HepG2 (cell line): ENCODE results near the gene GOLGA3. TPM values are rescaled to one million over a fixed set of nuclear protein-coding genes. Genes with fewer than 3 reads are reported as not detected.

ENCODE experiments used
- ATAC-seq: fragments of 200-7000 bp; cut with Tn5 transposase; 3 replicates; pipeline ENCODE4 v1.9.1; 2020; ENCODE audit warnings: mild to moderate bottlenecking, moderate library complexity
- Bru-seq: library from RNA; stranded (reverse); fragments of 400-500 nt; gene quantifications from one replicate; lab custom pipeline; 2021; lab: Mats Ljungman, UMichigan
- BruChase-seq, 2 experiments: library from RNA; stranded (reverse); fragments of 400-500 nt; gene quantifications; one replicate each; lab custom pipeline; 2021; lab: Mats Ljungman, UMichigan
- BruUV-seq: library from RNA; stranded (reverse); fragments of 400-500 nt; replicated peaks from 2 replicates; lab custom pipeline; 2021; lab: Mats Ljungman, UMichigan
- CTCF ChIA-PET: fragments of 300-600 bp; formaldehyde crosslinking; extraction: SDS; loops from one replicate; lab custom pipeline; 2021; ENCODE audit warnings: low total read pairs, inconsistent platforms, low intra/inter-chr PET ratio; lab: Yijun Ruan, JAX
- POLR2A ChIA-PET: fragments of 350-600 bp; sonication (Branson Sonifier 250); formaldehyde crosslinking; loops from one replicate; lab custom pipeline; 2020; ENCODE audit warnings: antibody characterized with exemption, inconsistent platforms; lab: Yijun Ruan, JAX
- DNase-seq: peaks from one replicate; pipeline ENCODE4 v3.0.0-alpha.2; 2015; ENCODE audit warnings: low spot score
- FAIRE-seq: peaks from 3 replicates; lab custom pipeline; 2011; peaks lifted over from hg19 to GRCh38; lab: Jason Lieb, UNC
- H2AFZ ChIP-seq: one replicate; pipeline ENCODE4 v1.6.1; 2011; ENCODE audit warnings: low read length, inconsistent platforms
- H3K27ac ChIP-seq: fragments of 300-600 bp; 3 replicates; pipeline ENCODE4 v1.8.0; 2011; ENCODE audit warnings: mixed run types, mild to moderate bottlenecking, mixed read lengths, low read length, inconsistent platforms; ENCODE audit not compliant: insufficient read depth; ENCODE audit errors: extremely low read length
- H3K27me3 ChIP-seq, 2 experiments: fragments of 200-600 bp in 1 of 2; 2 replicates in 1 of 2; 3 replicates in 1 of 2; pipeline versions ENCODE4 v1.6.0 to v1.8.0; 2011; ENCODE audit warnings: low read length in 2 of 2, mild to moderate bottlenecking in 2 of 2, moderate library complexity in 2 of 2, inconsistent platforms in 1 of 2; ENCODE audit not compliant: insufficient read depth in 2 of 2, control insufficient read depth in 1 of 2
- H3K36me3 ChIP-seq, 2 experiments: fragments of 200-600 bp in 1 of 2; replicated peaks in 1 of 2; 2 replicates in 1 of 2; 3 replicates in 1 of 2; pipeline versions ENCODE4 v1.5.1 to v1.8.0; 2011; ENCODE audit warnings: low read length in 2 of 2, inconsistent platforms in 1 of 2; ENCODE audit not compliant: insufficient read depth in 2 of 2, control insufficient read depth in 1 of 2
- H3K4me1 ChIP-seq: 2 replicates; pipeline ENCODE4 v1.5.1; 2012; ENCODE audit warnings: low read length, inconsistent platforms; ENCODE audit not compliant: insufficient read depth
- H3K4me2 ChIP-seq: 2 replicates; pipeline ENCODE4 v1.6.0; 2011; ENCODE audit warnings: low read depth, low read length, inconsistent platforms
- H3K4me3 ChIP-seq, 3 experiments: fragments of 200-600 bp in 1 of 3; sonication (generic), shearing (Covaris generic) in 1 of 3; replicated peaks in 1 of 3; 2 replicates each; pipeline ENCODE4 v1.5.1; 2011 to 2016; ENCODE audit warnings: low read length in 3 of 3, inconsistent platforms in 2 of 3, low read depth in 2 of 3, mild to moderate bottlenecking in 2 of 3, control low read depth in 1 of 3, mixed read lengths in 1 of 3; ENCODE audit not compliant: insufficient read depth in 1 of 3
- H3K79me2 ChIP-seq: one replicate; pipeline ENCODE4 v1.6.1; 2011; ENCODE audit warnings: low read length, inconsistent platforms; ENCODE audit not compliant: insufficient read depth
- H3K9ac ChIP-seq: 2 replicates; pipeline ENCODE4 v1.6.0; 2011; ENCODE audit warnings: mild to moderate bottlenecking, low read depth, low read length, inconsistent platforms; ENCODE audit not compliant: insufficient read depth
- H3K9me3 ChIP-seq: 2 replicates; pipeline ENCODE4 v1.5.1; 2012; ENCODE audit warnings: mild to moderate bottlenecking, low read length
- H4K20me1 ChIP-seq: 2 replicates; pipeline ENCODE4 v1.6.0; 2011; ENCODE audit warnings: inconsistent platforms, mild to moderate bottlenecking, low read length, moderate library complexity; ENCODE audit not compliant: insufficient read depth
- HOXA7 ChIP-seq: sonication (generic); formaldehyde crosslinking; IDR thresholded peaks from 2 replicates; pipeline ENCODE4 v1.8.1; 2022; ENCODE audit warnings: mild to moderate bottlenecking, missing genetic modification reagents, moderate library complexity
- PCBP2 ChIP-seq: fragments of 200-400 bp; formaldehyde crosslinking; optimal IDR thresholded peaks from 2 replicates; pipeline ENCODE3; 2018; ENCODE audit warnings: low read length, low read depth; ENCODE audit not compliant: poor library complexity, severe bottlenecking
- RFX1 ChIP-seq: fragments of 450-650 bp; IDR thresholded peaks from 2 replicates; pipeline ENCODE4 v1.6.1; 2017
- SMAD3 ChIP-seq: sonication (generic); formaldehyde crosslinking; IDR thresholded peaks from 2 replicates; pipeline ENCODE4 v1.4.0; 2020; ENCODE audit warnings: missing genetic modification reagents
- ZFP1 ChIP-seq: IDR thresholded peaks from 2 replicates; pipeline ENCODE4 v1.6.1; 2016
- ZNF124 ChIP-seq: sonication (generic); formaldehyde crosslinking; IDR thresholded peaks from 2 replicates; pipeline ENCODE4 v1.4.0; 2020; ENCODE audit warnings: missing genetic modification reagents
- ZNF230 ChIP-seq: sonication (generic); formaldehyde crosslinking; IDR thresholded peaks from 2 replicates; pipeline ENCODE4 v1.4.0; 2020; ENCODE audit warnings: mild to moderate bottlenecking, missing genetic modification reagents
- ZNF264 ChIP-seq: sonication (generic); formaldehyde crosslinking; IDR thresholded peaks from 2 replicates; pipeline ENCODE4 v1.4.0; 2020; ENCODE audit warnings: missing genetic modification reagents
- ZNF615 ChIP-seq: sonication (generic); formaldehyde crosslinking; IDR thresholded peaks from 2 replicates; pipeline ENCODE4 v1.5.0; 2020; ENCODE audit warnings: mild to moderate bottlenecking, missing genetic modification reagents, borderline replicate concordance
- WGBS: methylation state at CpG from one replicate; pipeline ENCODE4 v1.1.6; 2017; ENCODE audit warnings: low lambda C conversion rate; 5-methylcytosine and 5-hydroxymethylcytosine counted together
- in situ Hi-C: cut with HindIII; loops from 2 replicates; pipeline ENCODE4 v1.10.0; 2017; ENCODE audit warnings: low pct_unique_long_range_greater_than_20kb; ENCODE audit not compliant: extremely low pct_ligation_motif_present
- intact Hi-C: fragments of 100-400 bp; cut with micrococcal nuclease; formaldehyde crosslinking; loops from one replicate; pipeline ENCODE4 v1.10.0; 2022; ENCODE audit not compliant: unreplicated experiment
- long read RNA-seq, 2 experiments: library from RNA in 1 of 2; library from polyadenylated mRNA in 1 of 2; stranded (forward) in 1 of 2; unstranded in 1 of 2; transcript quantifications; one replicate each; pipeline ENCODE4 v2.0.0, GENCODE V29; 2019 to 2022
- polyA minus RNA-seq, 3 experiments: library from RNA; depleted of rRNA, polyadenylated mRNA; stranded (reverse); fragments of >200 nt; gene quantifications; 2 replicates each; pipeline ENCODE4 v1.2.3, GENCODE V29; 2011; ENCODE audit warnings: low replicate concordance in 1 of 3
- polyA plus RNA-seq, 8 experiments: library from polyadenylated mRNA; depleted of rRNA in 3 of 8; stranded (reverse) in 7 of 8; unstranded in 1 of 8; fragments of >200 nt; fragmentation: Illumina TruSeq in 4 of 8; extraction: Trizol in 4 of 8; gene quantifications; 2 replicates each; pipeline versions ENCODE4 v1.2.1 to v1.2.3, GENCODE V29; 2011 to 2016; ENCODE audit warnings: low read depth in 4 of 8, missing spikeins in 1 of 8, mixed read lengths in 1 of 8; ENCODE audit not compliant: insufficient read depth in 1 of 8
- total RNA-seq, 5 experiments: library from RNA; depleted of rRNA; stranded (reverse); fragments of >200 nt; fragmentation: Illumina TruSeq; extraction: Trizol; gene quantifications; 2 replicates each; pipeline ENCODE4 v1.2.3, GENCODE V29; 2016; ENCODE audit warnings: low read depth in 1 of 5
- TF ChIP-seq, protein P1 (sequence below): sonication (generic); formaldehyde crosslinking; IDR thresholded peaks from 2 replicates; pipeline ENCODE4 v1.8.1; 2023; ENCODE audit warnings: mild to moderate bottlenecking, inconsistent platforms, moderate library complexity, missing genetic modification reagents, borderline replicate concordance
- TF ChIP-seq, protein P2 (sequence below): IDR thresholded peaks from 2 replicates; pipeline ENCODE4 v1.6.1; 2016

Gene GOLGA3, protein sequence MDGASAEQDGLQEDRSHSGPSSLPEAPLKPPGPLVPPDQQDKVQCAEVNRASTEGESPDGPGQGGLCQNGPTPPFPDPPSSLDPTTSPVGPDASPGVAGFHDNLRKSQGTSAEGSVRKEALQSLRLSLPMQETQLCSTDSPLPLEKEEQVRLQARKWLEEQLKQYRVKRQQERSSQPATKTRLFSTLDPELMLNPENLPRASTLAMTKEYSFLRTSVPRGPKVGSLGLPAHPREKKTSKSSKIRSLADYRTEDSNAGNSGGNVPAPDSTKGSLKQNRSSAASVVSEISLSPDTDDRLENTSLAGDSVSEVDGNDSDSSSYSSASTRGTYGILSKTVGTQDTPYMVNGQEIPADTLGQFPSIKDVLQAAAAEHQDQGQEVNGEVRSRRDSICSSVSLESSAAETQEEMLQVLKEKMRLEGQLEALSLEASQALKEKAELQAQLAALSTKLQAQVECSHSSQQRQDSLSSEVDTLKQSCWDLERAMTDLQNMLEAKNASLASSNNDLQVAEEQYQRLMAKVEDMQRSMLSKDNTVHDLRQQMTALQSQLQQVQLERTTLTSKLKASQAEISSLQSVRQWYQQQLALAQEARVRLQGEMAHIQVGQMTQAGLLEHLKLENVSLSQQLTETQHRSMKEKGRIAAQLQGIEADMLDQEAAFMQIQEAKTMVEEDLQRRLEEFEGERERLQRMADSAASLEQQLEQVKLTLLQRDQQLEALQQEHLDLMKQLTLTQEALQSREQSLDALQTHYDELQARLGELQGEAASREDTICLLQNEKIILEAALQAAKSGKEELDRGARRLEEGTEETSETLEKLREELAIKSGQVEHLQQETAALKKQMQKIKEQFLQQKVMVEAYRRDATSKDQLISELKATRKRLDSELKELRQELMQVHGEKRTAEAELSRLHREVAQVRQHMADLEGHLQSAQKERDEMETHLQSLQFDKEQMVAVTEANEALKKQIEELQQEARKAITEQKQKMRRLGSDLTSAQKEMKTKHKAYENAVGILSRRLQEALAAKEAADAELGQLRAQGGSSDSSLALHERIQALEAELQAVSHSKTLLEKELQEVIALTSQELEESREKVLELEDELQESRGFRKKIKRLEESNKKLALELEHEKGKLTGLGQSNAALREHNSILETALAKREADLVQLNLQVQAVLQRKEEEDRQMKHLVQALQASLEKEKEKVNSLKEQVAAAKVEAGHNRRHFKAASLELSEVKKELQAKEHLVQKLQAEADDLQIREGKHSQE (N-terminal part only)
- 36.0 and 43.0 TPM in 2 replicates for total RNA-seq (2016; rRNA removed; fragmentation: Illumina TruSeq; extraction: Trizol)
- total RNA-seq (2016; cell fraction: cytosol; rRNA removed; fragmentation: Illumina TruSeq; extraction: Trizol; ENCODE audit: low read depth), result 15.6 and 17.8 TPM in 2 replicates
- total RNA-seq (2016; cell fraction: insoluble cytoplasmic fraction; rRNA removed; fragmentation: Illumina TruSeq; extraction: Trizol), result 31.7 and 41.8 TPM in 2 replicates
- 26.6 and 27.1 TPM in 2 replicates for total RNA-seq (2016; cell fraction: membrane; rRNA removed; fragmentation: Illumina TruSeq; extraction: Trizol)
- 40.4 and 48.3 TPM in 2 replicates for total RNA-seq (2016; cell fraction: nucleus; rRNA removed; fragmentation: Illumina TruSeq; extraction: Trizol)
- 22.0 and 22.7 TPM in 2 replicates for polyA plus RNA-seq (2011; rRNA removed)
- 17.7 and 27.7 TPM in 2 replicates for polyA plus RNA-seq (2011; cell fraction: cytosol; rRNA removed)
- 63.9 and 77.3 TPM in 2 replicates for polyA plus RNA-seq (2011; cell fraction: nucleus; rRNA removed)
- polyA plus RNA-seq (2012), result 10.9 and 13.5 TPM in 2 replicates
- polyA plus RNA-seq (2016; cell fraction: cytosol; fragmentation: Illumina TruSeq; extraction: Trizol; ENCODE audit: low read depth), result 9.3 and 9.4 TPM in 2 replicates
- polyA plus RNA-seq (2016; cell fraction: insoluble cytoplasmic fraction; fragmentation: Illumina TruSeq; extraction: Trizol; ENCODE audit: low read depth), result 14.3 and 16.9 TPM in 2 replicates
- 9.7 and 12.3 TPM in 2 replicates for polyA plus RNA-seq (2016; cell fraction: membrane; fragmentation: Illumina TruSeq; extraction: Trizol; ENCODE audit: low read depth)
- polyA plus RNA-seq (2016; cell fraction: nucleus; fragmentation: Illumina TruSeq; extraction: Trizol; ENCODE audit: insufficient read depth, low read depth), result 48.3 and 55.7 TPM in 2 replicates
- polyA minus RNA-seq (2011; rRNA and poly(A)+ RNA removed; ENCODE audit: low replicate concordance), result 38.7 and 87.6 TPM in 2 replicates
- polyA minus RNA-seq (2011; cell fraction: cytosol; rRNA and poly(A)+ RNA removed), result 27.6 and 33.4 TPM in 2 replicates
- polyA minus RNA-seq (2011; cell fraction: nucleus; rRNA and poly(A)+ RNA removed), result 40.3 and 67.0 TPM in 2 replicates
- percentile 82 among the genes with signal in this experiment for Bru-seq, nascent RNA
- BruChase-seq, experiment 1, labeled RNA remaining after a 6-hour chase, result percentile 95 among the genes with signal in this experiment
- percentile 93 among the genes with signal in this experiment for BruChase-seq, experiment 2, labeled RNA remaining after a 2-hour chase
- long read RNA-seq, experiment 1, partial matches to known transcripts, result 7 of 23 reads
- long read RNA-seq, experiment 1, other reads (novel, unspliced or antisense), result 16 of 23 reads
- long read RNA-seq, experiment 2, partial matches to known transcripts, result 3 of 24 reads
- long read RNA-seq, experiment 2, other reads (novel, unspliced or antisense), result 21 of 24 reads

DNA sequence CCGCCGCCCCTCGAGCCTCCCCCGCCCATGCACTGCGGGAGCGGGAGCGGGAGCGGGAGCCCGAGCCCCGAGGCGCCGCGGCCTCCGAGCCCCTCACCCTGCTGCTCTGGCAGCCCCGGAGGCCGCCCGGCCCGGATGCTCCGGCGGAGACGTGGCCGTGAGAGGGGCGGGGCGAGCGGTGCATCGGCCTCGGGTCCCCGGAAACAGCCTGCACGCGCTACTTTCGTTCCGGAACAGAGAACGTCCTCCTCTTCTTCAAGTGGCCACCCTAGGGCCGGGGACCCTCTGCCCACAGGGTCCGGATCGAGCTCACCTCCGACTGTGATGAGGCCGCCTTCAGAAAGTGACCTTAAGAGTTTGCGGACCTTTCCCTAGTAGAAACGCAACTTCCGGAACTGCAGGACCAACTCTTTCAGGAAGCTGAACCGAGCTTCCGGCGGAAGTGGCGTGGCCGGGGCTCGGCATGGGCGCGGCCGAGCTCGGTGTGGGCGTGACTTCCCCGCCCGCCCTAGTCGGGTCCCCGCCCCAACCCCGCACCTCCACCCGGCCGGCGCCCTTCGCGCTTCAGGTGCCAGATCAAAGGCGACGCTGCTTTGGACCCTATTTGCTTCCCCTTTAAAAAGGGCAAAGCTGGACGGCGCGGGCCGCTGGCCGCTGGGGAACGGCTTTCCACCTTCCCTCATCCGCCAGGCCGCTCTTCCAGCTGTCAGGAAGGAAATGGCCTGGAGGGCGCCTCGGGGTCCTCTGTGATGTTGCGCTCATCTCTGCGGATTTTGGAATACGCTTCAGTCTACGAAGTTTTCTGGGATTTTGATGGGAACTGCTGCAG, at the start of gene GOLGA3:
Gene GOLGA3 (minus strand): TSS at position 164 of the 829 bp plus-strand sequence. CDS start 6,741 bp downstream, outside the sequence.
- no TSS peak for BruUV-seq
- Histone ChIP-seq H3K36me3 (peaks cover 2 to 27% of the 10 kb centered on the region in 2 experiments; a peak in 4 of 5 replicates), H3K27ac (peak within 1 kb of the TSS; percentile 99), H3K4me3 (peak within 1 kb of the TSS; percentile 82 to 100 (median 87)), H3K4me1 (peaks cover 23% of the 10 kb centered on the region), H3K79me2 (peaks cover 45% of the 10 kb centered on the region), H3K9me3 (no peaks in the 10 kb centered on the region), H3K9ac (peak within 1 kb of the TSS; percentile 99), H3K27me3 (no peaks in the 10 kb centered on the region; a peak in 1 of 5 replicates), H3K4me2 (peak within 1 kb of the TSS; percentile 78), H2AFZ (peak within 1 kb of the TSS; percentile 92), H4K20me1 (peaks cover 17% of the 10 kb centered on the region)
- DNase-seq (peak; percentile 87), FAIRE-seq (peak; percentile 23), ATAC-seq (peak; percentile 93)
- in situ Hi-C loops (no loop called here), intact Hi-C loops (no loop called here)
- ChIA-PET POLR2A (interaction anchor here (0.9 to 1.9 kb wide), 4 partner anchors 9 to 251 kb away, joined by 3 to 11 read pairs (median 4); partner anchors contain the start of gene CHFR), CTCF (no interaction called here)
- WGBS, result 14% methylated on average over 28 of the region's 78 CpGs
- no peak for TF ChIP-seq PCBP2
- TF ChIP-seq, protein P1, sequence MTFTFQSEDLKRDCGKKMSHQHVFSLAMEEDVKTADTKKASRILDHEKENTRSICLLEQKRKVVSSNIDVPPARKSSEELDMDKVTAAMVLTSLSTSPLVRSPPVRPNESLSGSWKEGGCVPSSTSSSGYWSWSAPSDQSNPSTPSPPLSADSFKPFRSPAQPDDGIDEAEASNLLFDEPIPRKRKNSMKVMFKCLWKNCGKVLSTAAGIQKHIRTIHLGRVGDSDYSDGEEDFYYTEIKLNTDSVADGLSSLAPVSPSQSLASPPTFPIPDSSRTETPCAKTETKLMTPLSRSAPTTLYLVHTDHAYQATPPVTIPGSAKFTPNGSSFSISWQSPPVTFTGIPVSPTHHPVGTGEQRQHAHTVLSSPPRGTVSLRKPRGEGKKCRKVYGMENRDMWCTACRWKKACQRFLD (CRISPR knock-in tag), result peak; percentile 46; the same call in 1 of the 2 replicates
- no peak for TF ChIP-seq ZNF615 (CRISPR knock-in tag)
- peak; percentile 63; the same call in 1 of the 2 replicates for TF ChIP-seq SMAD3 (CRISPR knock-in tag)
- TF ChIP-seq ZNF124 (CRISPR knock-in tag), result 0 out of 2 replicates have a peak, but pooled peaks have one; percentile 43
- TF ChIP-seq ZFP1 (CRISPR knock-in tag), result no peak
- TF ChIP-seq, protein P2, sequence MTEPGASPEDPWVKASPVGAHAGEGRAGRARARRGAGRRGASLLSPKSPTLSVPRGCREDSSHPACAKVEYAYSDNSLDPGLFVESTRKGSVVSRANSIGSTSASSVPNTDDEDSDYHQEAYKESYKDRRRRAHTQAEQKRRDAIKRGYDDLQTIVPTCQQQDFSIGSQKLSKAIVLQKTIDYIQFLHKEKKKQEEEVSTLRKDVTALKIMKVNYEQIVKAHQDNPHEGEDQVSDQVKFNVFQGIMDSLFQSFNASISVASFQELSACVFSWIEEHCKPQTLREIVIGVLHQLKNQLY (CRISPR knock-in tag), result 0 out of 2 replicates have a peak, but pooled peaks have one; percentile 55
- TF ChIP-seq ZNF264 (CRISPR knock-in tag), result no peak; the same call in 1 of the 2 replicates
- TF ChIP-seq ZNF230 (CRISPR knock-in tag), result peak; percentile 39; the same call in 1 of the 2 replicates
- no peak for TF ChIP-seq RFX1
- TF ChIP-seq HOXA7, result no peak
